HG02840 (cell line): ENCODE results near the gene SAMD4A.

Experiments
- ATAC-seq: cut with Tn5 transposase; IDR thresholded peaks from one replicate; pipeline ENCODE4 v1.9.1; 2021; ENCODE audit warnings: mild to moderate bottlenecking, moderate library complexity, moderate number of reproducible peaks; ENCODE audit not compliant: unreplicated experiment, low FRiP score

Gene SAMD4A

GRCh38 chr14:54653712-54654469 lies 87.0 kb downstream of the SAMD4A start:
- no peak for ATAC-seq

GRCh38 chr14:54654605-54655004 lies 87.7 kb downstream of the SAMD4A start:
- ATAC-seq: no peak

GRCh38 chr14:54658836-54659235 lies 91.9 kb downstream of the SAMD4A start:
- ATAC-seq: no peak

GRCh38 chr14:54659365-54659764 lies 92.4 kb downstream of the SAMD4A start:
- ATAC-seq: no peak

- ATAC-seq: no peak
These were observed 93.7 kb downstream of the SAMD4A start for GRCh38 chr14:54660604-54661111.

GRCh38 chr14:54662491-54663133 lies 95.7 kb downstream of the SAMD4A start:
- no peak for ATAC-seq

GRCh38 chr14:54664961-54665360 lies 98.0 kb downstream of the SAMD4A start:
- ATAC-seq: no peak

- no peak for ATAC-seq
These were observed 99.0 kb downstream of the SAMD4A start for GRCh38 chr14:54665946-54666345.

GRCh38 chr14:54667026-54667744 lies 100.3 kb downstream of the SAMD4A start:
- no peak for ATAC-seq

GRCh38 chr14:54667764-54668163 lies 100.8 kb downstream of the SAMD4A start:
- no peak for ATAC-seq

- ATAC-seq: no peak
These were observed 103.0 kb downstream of the SAMD4A start for GRCh38 chr14:54669721-54670561.

- ATAC-seq: no peak
These were observed 104.6 kb downstream of the SAMD4A start for GRCh38 chr14:54671537-54671936.

GRCh38 chr14:54672181-54672580 lies 105.3 kb downstream of the SAMD4A start:
- no peak for ATAC-seq

GRCh38 chr14:54672688-54673087 lies 105.8 kb downstream of the SAMD4A start:
- no peak for ATAC-seq

- ATAC-seq: no peak
These were observed 106.5 kb downstream of the SAMD4A start for GRCh38 chr14:54673193-54674045.

- no peak for ATAC-seq
These were observed 107.3 kb downstream of the SAMD4A start for GRCh38 chr14:54674046-54674741.

- no peak for ATAC-seq
These were observed 108.6 kb downstream of the SAMD4A start for GRCh38 chr14:54675236-54676128.
